Activated naive CD4-positive, alpha-beta T cell treated with anti-CD3 and anti-CD28 coated beads, Interleukin-2, amount 10 ng/mL, durations not matched to agents 7 days and 5 days (primary cell): ENCODE measurements around the gene XRN1.
A peak's percentile ranks its signal among the peaks of the same experiment; 100 is the strongest.

Experiments
- CTCF ChIA-PET: fragments of 350-600 bp; sonication (Branson Sonifier 250); formaldehyde crosslinking; loops from one replicate; lab custom pipeline; 2021; ENCODE audit warnings: antibody characterized with exemption; lab: Charles Lee
- DNase-seq: peaks from one replicate; pipeline ENCODE4 v3.0.0-alpha.2; 2020
- H3K27ac Mint-ChIP-seq: one replicate; pipeline ENCODE4 v1.8.0; 2021; ENCODE audit warnings: mild to moderate bottlenecking, moderate library complexity, mixed read lengths
- H3K27me3 Mint-ChIP-seq: one replicate; pipeline ENCODE4 v1.8.0; 2021; ENCODE audit warnings: mild to moderate bottlenecking, mixed read lengths
- H3K36me3 Mint-ChIP-seq: one replicate; pipeline ENCODE4 v1.8.0; 2021; ENCODE audit warnings: mixed read lengths
- H3K4me1 Mint-ChIP-seq: one replicate; pipeline ENCODE4 v1.8.0; 2021; ENCODE audit warnings: mixed read lengths
- H3K4me3 Mint-ChIP-seq: one replicate; pipeline ENCODE4 v1.8.0; 2021; ENCODE audit warnings: mild to moderate bottlenecking, moderate library complexity, mixed read lengths
- H3K9me3 Mint-ChIP-seq: one replicate; pipeline ENCODE4 v1.8.0; 2021; ENCODE audit warnings: mixed read lengths

XRN1 gene

GRCh38 chr3:142447852-142448823 lies at the start of gene XRN1:
Gene XRN1 (minus strand): TSS chr3:142448037. CDS start chr3:142447944, 93 bp downstream.
- H3K4me3 Mint-ChIP-seq: peak within 1 kb of the TSS; percentile 94
- peaks cover 34% of the 10 kb centered on the region for H3K4me1 Mint-ChIP-seq
- H3K27ac Mint-ChIP-seq: peak within 1 kb of the TSS; percentile 98
- peaks cover 36% of the 10 kb centered on the region for H3K36me3 Mint-ChIP-seq
- CTCF ChIA-PET: no interaction called here
- DNase-seq: peak; percentile 97
- no peaks in the 10 kb centered on the region for H3K9me3 Mint-ChIP-seq
- peaks cover 4% of the 10 kb centered on the region for H3K27me3 Mint-ChIP-seq

GRCh38 chr3:142495103-142495502 lies 47.3 kb upstream of the XRN1 start:
- H3K27ac Mint-ChIP-seq: no peak overlapping the region
- H3K4me1 Mint-ChIP-seq: no peaks in the 10 kb centered on the region
- CTCF ChIA-PET: no interaction called here
- no peak for DNase-seq
- H3K27me3 Mint-ChIP-seq: no peaks in the 10 kb centered on the region
- no peaks in the 10 kb centered on the region for H3K9me3 Mint-ChIP-seq
- peaks cover 54% of the 10 kb centered on the region for H3K36me3 Mint-ChIP-seq
- no peak overlapping the region for H3K4me3 Mint-ChIP-seq

GRCh38 chr3:142492184-142492583 lies 44.3 kb upstream of the XRN1 start:
- DNase-seq: no peak
- H3K4me1 Mint-ChIP-seq: no peaks in the 10 kb centered on the region
- H3K4me3 Mint-ChIP-seq: no peak overlapping the region
- H3K27ac Mint-ChIP-seq: no peak overlapping the region
- CTCF ChIA-PET: no interaction called here
- H3K9me3 Mint-ChIP-seq: no peaks in the 10 kb centered on the region
- H3K27me3 Mint-ChIP-seq: no peaks in the 10 kb centered on the region
- H3K36me3 Mint-ChIP-seq: peaks cover 65% of the 10 kb centered on the region

GRCh38 chr3:142489572-142490323 lies 41.9 kb upstream of the XRN1 start:
- no peaks in the 10 kb centered on the region for H3K27me3 Mint-ChIP-seq
- H3K9me3 Mint-ChIP-seq: no peaks in the 10 kb centered on the region
- H3K36me3 Mint-ChIP-seq: peaks cover 66% of the 10 kb centered on the region
- H3K27ac Mint-ChIP-seq: no peak overlapping the region
- CTCF ChIA-PET: interaction anchor here (1.0 kb wide), 1 partner anchor 9 kb away, joined by 3 read pairs; no protein-coding TSS in a partner anchor
- DNase-seq: no peak
- no peaks in the 10 kb centered on the region for H3K4me1 Mint-ChIP-seq
- H3K4me3 Mint-ChIP-seq: no peak overlapping the region

- Mint-ChIP-seq H3K27ac (no peak overlapping the region), H3K4me1 (no peaks in the 10 kb centered on the region), H3K36me3 (peaks cover 71% of the 10 kb centered on the region), H3K9me3 (peaks cover 12% of the 10 kb centered on the region), H3K4me3 (no peak overlapping the region), H3K27me3 (no peaks in the 10 kb centered on the region)
- CTCF ChIA-PET: no interaction called here
- no peak for DNase-seq
Measured at GRCh38 chr3:142484912-142485435, 37.1 kb upstream of the XRN1 start.

GRCh38 chr3:142481196-142481595 lies 33.4 kb upstream of the XRN1 start:
- peaks cover 61% of the 10 kb centered on the region for H3K36me3 Mint-ChIP-seq

GRCh38 chr3:142470826-142471225 lies 23.0 kb upstream of the XRN1 start:
- Mint-ChIP-seq H3K4me3 (no peak overlapping the region), H3K27me3 (no peaks in the 10 kb centered on the region), H3K9me3 (peaks cover 5% of the 10 kb centered on the region), H3K4me1 (no peaks in the 10 kb centered on the region), H3K27ac (no peak overlapping the region), H3K36me3 (peaks cover 15% of the 10 kb centered on the region)
- no peak for DNase-seq
- CTCF ChIA-PET: no interaction called here

More at GRCh38 chr3:142481196-142481595, 33.4 kb upstream of the XRN1 start:
- peaks cover 24% of the 10 kb centered on the region for H3K9me3 Mint-ChIP-seq
- no peaks in the 10 kb centered on the region for H3K27me3 Mint-ChIP-seq
- H3K4me3 Mint-ChIP-seq: no peak overlapping the region
- H3K4me1 Mint-ChIP-seq: no peaks in the 10 kb centered on the region
- no peak for DNase-seq
- CTCF ChIA-PET: no interaction called here
- H3K27ac Mint-ChIP-seq: no peak overlapping the region

- H3K27me3 Mint-ChIP-seq: no peaks in the 10 kb centered on the region
- H3K27ac Mint-ChIP-seq: no peak overlapping the region
- H3K36me3 Mint-ChIP-seq: peaks cover 15% of the 10 kb centered on the region
- no peak for DNase-seq
- CTCF ChIA-PET: no interaction called here
- no peaks in the 10 kb centered on the region for H3K4me1 Mint-ChIP-seq
- H3K4me3 Mint-ChIP-seq: no peak overlapping the region
- H3K9me3 Mint-ChIP-seq: no peaks in the 10 kb centered on the region
Measured at GRCh38 chr3:142468456-142468855, 20.6 kb upstream of the XRN1 start.

GRCh38 chr3:142467768-142468167 lies 19.9 kb upstream of the XRN1 start:
- Mint-ChIP-seq H3K9me3 (no peaks in the 10 kb centered on the region), H3K27ac (no peak overlapping the region), H3K36me3 (peaks cover 12% of the 10 kb centered on the region), H3K4me3 (no peak overlapping the region), H3K27me3 (no peaks in the 10 kb centered on the region), H3K4me1 (no peaks in the 10 kb centered on the region)
- CTCF ChIA-PET: no interaction called here
- no peak for DNase-seq

- CTCF ChIA-PET: no interaction called here
- Mint-ChIP-seq H3K36me3 (peaks cover 24% of the 10 kb centered on the region), H3K27ac (no peak overlapping the region), H3K27me3 (no peaks in the 10 kb centered on the region), H3K9me3 (no peaks in the 10 kb centered on the region), H3K4me1 (no peaks in the 10 kb centered on the region), H3K4me3 (no peak overlapping the region)
- DNase-seq: no peak
Measured at GRCh38 chr3:142460689-142461088, 12.9 kb upstream of the XRN1 start.

- no peaks in the 10 kb centered on the region for H3K4me1 Mint-ChIP-seq
- H3K36me3 Mint-ChIP-seq: peaks cover 29% of the 10 kb centered on the region
- H3K4me3 Mint-ChIP-seq: no peak overlapping the region
- CTCF ChIA-PET: no interaction called here
- no peak for DNase-seq
- H3K27ac Mint-ChIP-seq: no peak overlapping the region
- no peaks in the 10 kb centered on the region for H3K27me3 Mint-ChIP-seq
- H3K9me3 Mint-ChIP-seq: no peaks in the 10 kb centered on the region
Measured at GRCh38 chr3:142459929-142460328, 12.1 kb upstream of the XRN1 start.

- H3K4me1 Mint-ChIP-seq: no peaks in the 10 kb centered on the region
- H3K9me3 Mint-ChIP-seq: no peaks in the 10 kb centered on the region
- CTCF ChIA-PET: no interaction called here
- H3K27me3 Mint-ChIP-seq: no peaks in the 10 kb centered on the region
- H3K36me3 Mint-ChIP-seq: peaks cover 27% of the 10 kb centered on the region
- no peak for DNase-seq
- H3K27ac Mint-ChIP-seq: no peak overlapping the region
- H3K4me3 Mint-ChIP-seq: no peak overlapping the region
Measured at GRCh38 chr3:142459096-142459495, 11.3 kb upstream of the XRN1 start.

- Mint-ChIP-seq H3K27me3 (peaks cover 4% of the 10 kb centered on the region), H3K4me1 (peaks cover 13% of the 10 kb centered on the region), H3K4me3 (no peak overlapping the region), H3K36me3 (peaks cover 32% of the 10 kb centered on the region), H3K9me3 (no peaks in the 10 kb centered on the region), H3K27ac (no peak overlapping the region)
- CTCF ChIA-PET: no interaction called here
- DNase-seq: no peak
Measured at GRCh38 chr3:142450881-142451280, 3.0 kb upstream of the XRN1 start.

- Mint-ChIP-seq H3K4me1 (peaks cover 19% of the 10 kb centered on the region), H3K27me3 (peaks cover 4% of the 10 kb centered on the region), H3K9me3 (no peaks in the 10 kb centered on the region), H3K27ac (no peak overlapping the region), H3K36me3 (peaks cover 32% of the 10 kb centered on the region), H3K4me3 (no peak overlapping the region)
- CTCF ChIA-PET: no interaction called here
- DNase-seq: no peak
Measured at GRCh38 chr3:142450189-142450588, 2.4 kb upstream of the XRN1 start.
